ENCODE results near the gene DTX1.

DTX1 gene

DNA sequence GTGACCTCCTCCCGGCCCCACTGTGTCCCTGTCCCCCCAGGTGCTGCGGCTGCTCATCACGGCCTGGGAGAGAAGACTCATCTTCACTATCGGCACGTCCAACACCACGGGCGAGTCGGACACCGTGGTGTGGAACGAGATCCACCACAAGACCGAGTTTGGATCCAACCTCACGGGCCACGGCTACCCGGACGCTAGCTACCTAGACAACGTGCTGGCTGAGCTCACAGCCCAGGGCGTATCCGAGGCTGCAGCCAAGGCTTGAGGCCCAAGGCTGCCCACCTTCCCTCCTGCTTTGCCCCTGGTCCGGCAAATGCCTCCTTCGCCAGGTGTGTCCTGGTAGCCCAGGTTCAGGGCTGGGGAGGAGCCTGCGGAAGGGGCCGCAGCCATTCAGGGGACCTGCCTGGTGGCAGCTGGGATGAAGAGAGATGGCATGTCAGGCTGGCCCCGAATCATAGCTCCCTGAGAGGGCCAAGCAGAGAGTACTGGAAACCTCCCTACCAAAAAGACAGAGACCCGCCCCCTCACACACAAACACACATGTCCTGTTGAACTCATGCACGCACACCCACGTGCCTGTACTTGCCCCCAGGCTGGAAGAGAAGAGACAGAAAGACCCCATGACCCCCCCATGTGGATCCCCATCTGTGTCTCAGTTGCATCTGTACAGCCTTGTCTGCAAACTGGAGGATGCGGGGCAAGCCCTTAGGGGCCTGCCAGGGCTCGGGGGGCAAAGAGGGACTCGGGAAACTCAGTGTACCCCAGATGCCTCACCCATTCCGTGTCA is 40.3 kb downstream of the DTX1 start:
- TF ChIP-seq, protein P1, sequence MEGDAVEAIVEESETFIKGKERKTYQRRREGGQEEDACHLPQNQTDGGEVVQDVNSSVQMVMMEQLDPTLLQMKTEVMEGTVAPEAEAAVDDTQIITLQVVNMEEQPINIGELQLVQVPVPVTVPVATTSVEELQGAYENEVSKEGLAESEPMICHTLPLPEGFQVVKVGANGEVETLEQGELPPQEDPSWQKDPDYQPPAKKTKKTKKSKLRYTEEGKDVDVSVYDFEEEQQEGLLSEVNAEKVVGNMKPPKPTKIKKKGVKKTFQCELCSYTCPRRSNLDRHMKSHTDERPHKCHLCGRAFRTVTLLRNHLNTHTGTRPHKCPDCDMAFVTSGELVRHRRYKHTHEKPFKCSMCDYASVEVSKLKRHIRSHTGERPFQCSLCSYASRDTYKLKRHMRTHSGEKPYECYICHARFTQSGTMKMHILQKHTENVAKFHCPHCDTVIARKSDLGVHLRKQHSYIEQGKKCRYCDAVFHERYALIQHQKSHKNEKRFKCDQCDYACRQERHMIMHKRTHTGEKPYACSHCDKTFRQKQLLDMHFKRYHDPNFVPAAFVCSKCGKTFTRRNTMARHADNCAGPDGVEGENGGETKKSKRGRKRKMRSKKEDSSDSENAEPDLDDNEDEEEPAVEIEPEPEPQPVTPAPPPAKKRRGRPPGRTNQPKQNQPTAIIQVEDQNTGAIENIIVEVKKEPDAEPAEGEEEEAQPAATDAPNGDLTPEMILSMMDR (IDR thresholded peaks at IDR 0.05; ENCODE audit: borderline replicate concordance, control extremely low read depth, extremely low read depth, insufficient read depth, missing control alignments), result no peak
- in situ Hi-C loops (cut with MboI; ENCODE audit: low sequenced_read_pairs, unreplicated experiment), result loop anchor here (5.0 kb wide), 1 partner anchor 50 kb away; no protein-coding TSS in a partner anchor
- no peak for DNase-seq (ENCODE audit: low spot score)

DNA sequence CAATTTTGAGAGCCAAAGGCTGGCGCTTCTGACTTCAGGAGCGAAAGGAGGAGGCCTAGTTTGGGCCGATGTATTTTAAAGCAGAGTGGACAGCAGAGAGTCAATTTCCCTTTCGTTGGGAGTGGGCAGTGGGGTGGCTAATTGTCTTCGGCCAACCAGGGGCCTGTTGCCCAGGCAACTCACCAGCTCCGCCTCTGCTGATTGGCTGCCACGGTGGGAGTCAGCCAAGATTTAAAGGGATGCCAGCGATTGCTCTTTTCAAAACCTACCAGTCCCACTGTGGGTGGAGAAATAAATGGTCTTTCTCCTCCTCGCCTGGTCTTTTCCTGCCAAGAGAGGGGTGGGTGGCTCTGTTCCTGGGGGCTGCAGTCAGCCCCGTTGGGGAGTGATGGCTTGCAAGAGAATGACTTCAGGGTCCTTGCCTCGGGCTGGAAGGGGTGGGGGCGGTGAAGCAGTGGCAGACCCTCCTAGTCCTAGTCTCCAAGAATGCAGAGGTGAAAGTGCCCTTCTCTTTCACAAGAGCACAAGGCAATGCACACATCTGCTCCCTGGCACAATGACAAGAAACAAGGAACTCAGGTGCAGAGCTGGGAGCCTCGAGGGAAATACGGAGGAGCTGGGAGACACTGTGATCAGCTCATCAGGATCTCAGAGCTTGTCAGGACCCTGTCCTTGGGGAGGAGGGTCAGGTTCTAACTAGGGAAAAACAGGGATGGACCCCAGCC is 41.3 kb downstream of the DTX1 start:
- no peak for DNase-seq (ENCODE audit: low spot score)

DNA sequence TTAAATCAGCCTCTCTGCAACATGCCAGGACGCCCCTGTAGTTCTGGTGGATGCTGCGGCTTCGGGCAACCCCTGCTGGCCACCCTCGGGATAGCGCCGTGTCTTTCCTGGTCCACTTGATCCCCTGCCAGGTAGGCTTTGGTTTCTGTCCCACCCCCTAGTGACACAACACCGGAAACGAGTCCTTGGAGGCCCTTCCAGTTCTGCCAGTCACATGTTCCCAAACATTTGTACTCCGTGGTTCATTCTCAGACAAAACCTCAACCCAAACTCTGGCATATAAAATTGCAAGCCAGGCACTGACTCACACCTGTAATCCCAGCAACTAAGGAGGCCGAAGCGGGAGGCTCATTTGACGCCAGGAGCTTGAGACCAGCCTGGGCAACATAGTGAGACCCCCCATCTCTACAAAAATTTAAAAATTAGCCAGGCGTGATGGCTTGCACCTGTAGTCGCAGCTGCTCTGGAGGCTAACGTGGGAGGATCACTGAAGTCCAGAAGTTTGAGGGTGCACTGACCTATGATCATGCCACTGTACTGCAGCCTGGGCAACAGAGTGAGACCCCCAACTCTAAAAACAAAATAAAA is 42.0 kb downstream of the DTX1 start:
- in situ Hi-C loops (cut with MboI; ENCODE audit: low sequenced_read_pairs, unreplicated experiment), result loop anchor here (5.0 kb wide), 1 partner anchor 51 kb away; no protein-coding TSS in a partner anchor
- peak; percentile 85 for DNase-seq (ENCODE audit: low spot score)
- TF ChIP-seq, protein P1 (IDR thresholded peaks at IDR 0.05; ENCODE audit: borderline replicate concordance, control extremely low read depth, extremely low read depth, insufficient read depth, missing control alignments), result peak; percentile 91

More for the DNA sequence above, 41.3 kb downstream of the DTX1 start:
- in situ Hi-C loops (cut with MboI; ENCODE audit: low sequenced_read_pairs, unreplicated experiment), result loop anchor here (5.0 kb wide), 1 partner anchor 51 kb away; no protein-coding TSS in a partner anchor
- TF ChIP-seq, protein P1 (IDR thresholded peaks at IDR 0.05; ENCODE audit: borderline replicate concordance, control extremely low read depth, extremely low read depth, insufficient read depth, missing control alignments), result no peak

DNA sequence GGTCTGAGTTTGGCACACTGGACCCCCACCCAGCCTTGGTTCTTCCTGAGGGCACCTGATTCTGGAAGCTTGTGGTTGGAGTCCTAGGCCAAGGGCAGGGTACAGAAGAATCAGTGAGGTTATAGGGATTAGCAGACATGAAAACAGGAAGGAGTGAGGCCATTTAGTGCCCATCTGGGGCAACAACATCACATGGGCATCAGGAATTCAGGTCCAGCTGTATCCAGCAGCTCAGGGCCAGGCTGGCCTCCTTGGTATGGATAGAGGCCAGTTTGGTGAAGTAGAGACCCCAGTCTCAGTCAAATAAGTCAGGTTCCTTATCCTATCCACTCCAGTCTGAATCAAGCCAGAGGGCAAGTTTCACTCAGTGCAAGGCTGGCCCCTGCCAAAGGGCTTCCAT is 42.8 kb downstream of the DTX1 start:
- DNase-seq (ENCODE audit: low spot score), result no peak
- TF ChIP-seq, protein P1 (IDR thresholded peaks at IDR 0.05; ENCODE audit: borderline replicate concordance, control extremely low read depth, extremely low read depth, insufficient read depth, missing control alignments), result no peak
- in situ Hi-C loops (cut with MboI; ENCODE audit: low sequenced_read_pairs, unreplicated experiment), result loop anchor here (5.0 kb wide), 1 partner anchor 52 kb away; no protein-coding TSS in a partner anchor

DNA sequence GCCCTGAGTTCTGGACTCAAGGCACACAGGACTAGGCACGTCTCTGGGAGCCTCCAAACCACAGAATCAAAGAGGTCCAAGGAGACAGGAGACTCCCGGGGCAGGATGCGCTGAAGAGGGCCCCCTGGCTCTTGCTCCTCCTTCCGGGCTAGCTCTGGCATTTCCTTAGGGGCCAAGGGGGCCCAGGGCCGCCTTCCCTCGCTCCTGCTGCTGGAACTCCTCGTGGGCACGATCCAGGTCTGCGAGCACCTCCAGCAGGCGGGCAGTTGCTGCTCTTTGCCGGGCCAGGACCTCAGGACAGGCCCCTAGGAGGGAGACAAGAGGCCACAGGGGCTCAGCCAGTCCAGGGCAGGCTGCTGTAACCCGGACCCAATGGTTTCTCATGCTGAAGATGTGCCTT is 43.2 kb downstream of the DTX1 start:
- no peak for DNase-seq (ENCODE audit: low spot score)
- TF ChIP-seq, protein P1 (IDR thresholded peaks at IDR 0.05; ENCODE audit: borderline replicate concordance, control extremely low read depth, extremely low read depth, insufficient read depth, missing control alignments), result no peak
- in situ Hi-C loops (cut with MboI; ENCODE audit: low sequenced_read_pairs, unreplicated experiment), result loop anchor here (5.0 kb wide), 1 partner anchor 52 kb away; no protein-coding TSS in a partner anchor

DNA sequence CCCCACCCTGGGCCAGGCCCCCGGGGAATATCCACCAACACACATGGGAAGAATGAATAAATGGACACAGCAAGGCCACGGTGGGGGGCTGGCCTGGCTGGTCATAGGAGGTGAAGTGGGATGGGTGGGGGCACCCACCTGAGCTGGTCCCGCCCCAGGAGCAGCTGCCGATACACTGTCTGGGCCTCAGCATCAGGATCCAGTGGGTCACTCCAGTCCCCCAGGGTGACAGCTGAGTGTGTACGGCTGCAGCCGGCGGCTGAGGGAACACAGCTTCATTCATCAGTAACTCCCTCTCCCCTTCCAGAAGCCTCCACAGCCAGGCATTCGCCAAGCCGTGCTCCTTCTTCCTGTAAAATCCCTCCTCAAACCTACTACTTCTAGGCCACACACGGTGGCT is 45.2 kb downstream of the DTX1 start:
- DNase-seq (ENCODE audit: low spot score), result no peak
- TF ChIP-seq, protein P1 (IDR thresholded peaks at IDR 0.05; ENCODE audit: borderline replicate concordance, control extremely low read depth, extremely low read depth, insufficient read depth, missing control alignments), result no peak
- in situ Hi-C loops (cut with MboI; ENCODE audit: low sequenced_read_pairs, unreplicated experiment), result no loop called here

Data from GM13976 (cell line).